Gastroesophageal sphincter (tissue), 3 donors: ENCODE results near the gene TNFRSF6B.

Source experiments
- EP300 ChIP-seq: sonication (generic); formaldehyde crosslinking; IDR thresholded peaks from one replicate; pipeline ENCODE4 v1.6.1; 2017; ENCODE audit warnings: antibody characterized with exemption, mild to moderate bottlenecking
- POLR2A ChIP-seq, 2 donors: fragments of 450-650 bp; IDR thresholded peaks; one replicate each; pipeline ENCODE4 v1.6.1; 2017; ENCODE audit warnings: antibody characterized with exemption in 2 of 2, mild to moderate bottlenecking in 2 of 2, moderate library complexity in 1 of 2
- POLR2AphosphoS5 ChIP-seq: sonication (generic); formaldehyde crosslinking; IDR thresholded peaks from one replicate; pipeline ENCODE4 v1.6.1; 2017; ENCODE audit warnings: antibody characterized with exemption
- TF ChIP-seq, protein P1 (sequence below), 4 experiments: fragments of 200-600 bp in 2 of 4; fragments of 450-650 bp in 2 of 4; sonication (generic) in 1 of 4; IDR thresholded peaks; one replicate each; pipeline ENCODE4 v1.5.1; 2017 to 2019; ENCODE audit warnings: antibody characterized with exemption in 4 of 4, mild to moderate bottlenecking in 2 of 4, moderate library complexity in 2 of 4

DNA sequence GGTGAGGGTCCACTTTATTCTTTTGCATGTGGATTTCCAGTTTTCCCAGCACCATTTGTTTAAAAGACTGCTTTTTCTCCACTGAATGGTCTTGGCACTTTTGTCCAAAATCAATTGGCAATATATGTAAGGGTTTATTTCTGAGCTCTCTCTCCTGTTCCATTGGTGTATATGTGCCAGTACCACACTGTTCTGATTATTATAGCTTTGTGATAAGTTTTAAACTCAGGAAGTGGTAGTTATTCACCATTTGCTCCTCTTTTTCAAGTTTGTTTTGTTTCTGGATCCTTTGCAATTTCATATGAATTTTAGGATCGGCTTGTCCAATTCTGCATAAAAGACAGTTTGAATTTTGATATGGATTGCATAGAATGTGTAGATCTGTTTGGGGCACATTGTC, 15.7 kb downstream of the TNFRSF6B start:
- TF ChIP-seq, protein P1, sequence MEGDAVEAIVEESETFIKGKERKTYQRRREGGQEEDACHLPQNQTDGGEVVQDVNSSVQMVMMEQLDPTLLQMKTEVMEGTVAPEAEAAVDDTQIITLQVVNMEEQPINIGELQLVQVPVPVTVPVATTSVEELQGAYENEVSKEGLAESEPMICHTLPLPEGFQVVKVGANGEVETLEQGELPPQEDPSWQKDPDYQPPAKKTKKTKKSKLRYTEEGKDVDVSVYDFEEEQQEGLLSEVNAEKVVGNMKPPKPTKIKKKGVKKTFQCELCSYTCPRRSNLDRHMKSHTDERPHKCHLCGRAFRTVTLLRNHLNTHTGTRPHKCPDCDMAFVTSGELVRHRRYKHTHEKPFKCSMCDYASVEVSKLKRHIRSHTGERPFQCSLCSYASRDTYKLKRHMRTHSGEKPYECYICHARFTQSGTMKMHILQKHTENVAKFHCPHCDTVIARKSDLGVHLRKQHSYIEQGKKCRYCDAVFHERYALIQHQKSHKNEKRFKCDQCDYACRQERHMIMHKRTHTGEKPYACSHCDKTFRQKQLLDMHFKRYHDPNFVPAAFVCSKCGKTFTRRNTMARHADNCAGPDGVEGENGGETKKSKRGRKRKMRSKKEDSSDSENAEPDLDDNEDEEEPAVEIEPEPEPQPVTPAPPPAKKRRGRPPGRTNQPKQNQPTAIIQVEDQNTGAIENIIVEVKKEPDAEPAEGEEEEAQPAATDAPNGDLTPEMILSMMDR (IDR thresholded peaks at IDR 0.05) = no peak
- TF ChIP-seq POLR2AphosphoS5 (no peak), EP300 (no peak), POLR2A (IDR thresholded peaks at IDR 0.05) (no peak)
